SK-MEL-5 (cell line): Measurements from ENCODE around the gene PEX5L. TPM values are rescaled to one million over a fixed set of nuclear protein-coding genes. Genes with fewer than 3 reads are reported as not detected.
A peak's percentile ranks its signal among the peaks of the same experiment; 100 is the strongest.

Experiments used
- DNase-seq: peaks from one replicate; pipeline ENCODE4 v3.0.0-alpha.2; 2016; ENCODE audit warnings: low read depth, low spot score
- in situ Hi-C: cut with HindIII; loops from 2 replicates; pipeline ENCODE4 v1.10.0; 2016; ENCODE audit warnings: low sequenced_read_pairs, high pct_unique_total_duplicates, low pct_unique_long_range_greater_than_20kb
- total RNA-seq: library from RNA; depleted of rRNA; stranded (reverse); fragments of >200 nt; shearing (Covaris generic); gene quantifications from 2 replicates; pipeline ENCODE4 v1.2.3, GENCODE V29; 2014

Gene PEX5L
- total RNA-seq, 1 experiment from 2014 or later: 0.21 TPM

DNA sequence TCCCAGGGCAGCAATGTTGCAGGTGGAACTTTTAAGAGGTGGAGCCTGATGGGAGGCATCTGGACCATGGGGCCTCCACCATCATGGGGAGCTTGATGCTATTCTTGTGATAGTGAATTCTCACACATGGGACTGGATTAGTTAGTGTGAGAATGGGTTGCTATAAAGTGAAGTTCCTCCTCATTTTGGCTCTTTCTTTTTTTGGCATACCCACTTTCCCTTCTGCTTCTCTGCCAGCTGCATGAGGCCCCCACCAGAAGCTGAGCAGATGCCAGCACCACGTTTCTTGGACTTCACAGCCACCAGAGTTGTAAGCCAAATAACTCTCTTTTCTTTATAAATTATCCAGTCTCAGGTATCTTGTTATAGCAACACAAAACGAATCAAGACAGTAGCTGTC, 101.0 kb downstream of the PEX5L start:
- in situ Hi-C loops: no loop called here
- DNase-seq: no peak

DNA sequence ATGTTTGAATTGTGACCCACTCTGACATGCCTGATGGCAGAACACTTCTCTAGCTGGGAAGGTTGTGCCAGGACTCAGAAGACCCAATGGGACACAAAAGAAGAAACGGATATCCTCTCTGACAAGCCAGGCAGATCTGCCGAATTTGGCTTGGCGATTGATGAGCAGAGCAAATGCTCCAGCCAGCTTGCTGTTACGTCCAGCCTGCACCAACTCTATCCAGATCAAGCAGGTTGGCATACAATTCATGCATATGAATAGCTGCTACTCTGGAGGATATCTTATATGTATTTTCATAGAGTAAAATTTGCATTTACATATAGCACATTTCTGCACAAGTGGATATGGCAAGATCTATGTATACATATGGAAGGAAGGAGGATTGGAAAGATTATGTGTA, 102.8 kb downstream of the PEX5L start:
- DNase-seq: no peak
- in situ Hi-C loops: no loop called here

DNA sequence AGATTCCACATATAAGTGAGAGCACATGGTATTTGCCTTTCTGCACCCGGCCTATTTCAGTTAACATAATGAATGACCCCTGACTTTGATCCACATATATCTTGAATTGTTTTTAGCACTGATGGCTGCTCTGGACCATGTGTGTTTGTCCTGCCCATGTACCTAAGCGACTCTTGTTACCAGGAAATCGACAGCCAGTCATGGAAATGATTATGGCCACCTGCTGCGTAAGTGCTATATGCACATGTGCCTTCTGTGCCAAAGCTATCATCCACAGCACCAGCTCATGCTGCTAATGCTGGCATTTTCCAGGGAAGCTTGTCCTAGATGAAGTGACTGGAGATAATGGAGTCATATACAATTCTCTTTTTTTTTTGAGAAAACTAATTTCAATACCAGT, 103.7 kb downstream of the PEX5L start:
- DNase-seq: no peak
- in situ Hi-C loops: no loop called here

GRCh38 chr3:179932674-179933073, 104.1 kb downstream of the PEX5L start:
- in situ Hi-C loops: no loop called here
- no peak for DNase-seq

DNA sequence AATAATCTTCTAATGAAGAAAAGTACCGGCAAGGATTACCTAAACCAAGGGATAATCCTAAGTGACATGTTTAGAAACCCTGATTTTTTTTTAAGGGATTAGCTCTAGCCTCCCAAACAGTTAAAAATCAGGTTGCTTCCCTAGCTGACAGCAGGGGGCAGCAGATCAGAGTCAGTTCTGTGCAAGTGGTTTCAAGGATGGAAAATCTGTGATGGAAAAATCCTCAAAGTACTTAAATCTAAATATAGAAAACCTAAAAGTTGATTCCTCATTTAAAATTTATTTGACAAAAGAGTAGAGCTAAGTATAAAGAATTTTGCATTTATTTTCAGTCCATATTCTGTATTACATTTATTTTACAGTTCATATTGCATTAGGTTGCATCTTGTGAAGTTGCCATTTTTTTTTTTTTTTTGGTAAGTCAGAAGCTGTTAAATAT, 107.6 kb downstream of the PEX5L start:
- in situ Hi-C loops: no loop called here
- peak; percentile 75 for DNase-seq

GRCh38 chr3:179927191-179927590, 109.5 kb downstream of the PEX5L start:
- no peak for DNase-seq

DNA sequence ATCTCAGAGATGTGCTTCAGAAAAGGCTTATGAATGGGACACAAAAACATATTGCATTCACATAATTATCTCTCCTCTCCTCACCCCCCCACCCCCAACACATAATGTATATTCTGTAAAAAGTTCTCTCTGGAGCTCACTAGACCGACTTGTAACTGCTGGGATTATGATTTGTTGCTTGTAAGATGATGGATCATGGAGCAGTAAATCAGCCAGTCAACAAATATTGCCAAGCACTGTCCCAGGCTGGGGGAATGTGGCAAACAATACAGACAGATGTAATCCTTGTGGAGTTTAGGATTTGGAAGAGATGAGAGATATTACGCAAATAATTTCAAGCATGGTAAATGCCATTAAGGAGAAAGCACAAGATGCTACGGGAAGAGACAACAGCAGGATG, 114.8 kb downstream of the PEX5L start:
- no peak for DNase-seq
- in situ Hi-C loops: no loop called here

More at GRCh38 chr3:179927191-179927590, 109.5 kb downstream of the PEX5L start:
- in situ Hi-C loops: no loop called here

DNA sequence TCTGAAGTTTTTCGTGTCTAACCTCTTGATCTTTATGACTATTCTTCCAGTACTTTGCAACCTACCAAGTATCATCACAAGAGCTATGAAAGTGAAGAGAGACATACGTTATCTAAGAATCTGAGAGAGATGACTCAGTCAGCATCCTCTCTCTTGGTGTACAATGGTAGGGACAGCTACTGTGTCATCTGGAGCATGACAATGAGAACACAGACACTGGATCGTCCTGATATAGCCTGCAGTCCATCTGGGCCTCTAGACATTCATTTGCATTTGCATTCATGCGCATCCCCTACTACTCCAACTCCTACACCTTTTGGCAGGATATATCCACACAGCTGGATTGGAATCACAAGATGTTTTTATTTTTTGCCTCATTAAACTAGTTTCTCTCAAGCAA, 115.2 kb downstream of the PEX5L start:
- in situ Hi-C loops: no loop called here
- no peak for DNase-seq

- in situ Hi-C loops: no loop called here
- no peak for DNase-seq
Observed at GRCh38 chr3:179907784-179908482, 128.8 kb downstream of the PEX5L start.

DNA sequence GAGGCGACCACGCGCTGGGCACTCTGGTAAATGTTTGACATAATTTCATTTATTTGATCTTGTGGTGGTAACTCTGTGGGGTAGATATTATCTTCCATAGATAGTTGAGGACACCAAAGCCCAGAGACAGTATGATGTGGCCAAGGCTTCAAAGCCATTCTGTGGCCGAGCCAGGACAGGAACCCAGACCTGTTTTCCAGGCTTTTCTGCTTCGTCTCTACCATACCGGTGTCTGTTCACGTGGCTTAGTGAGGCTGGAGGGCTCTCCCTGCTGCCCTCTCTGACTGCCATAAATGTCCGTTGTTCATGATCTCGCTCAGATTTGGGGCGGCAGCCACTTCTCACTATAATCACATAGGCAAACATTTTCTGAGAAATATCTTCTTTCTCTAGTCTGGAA, 134.7 kb downstream of the PEX5L start:
- in situ Hi-C loops: no loop called here
- DNase-seq: no peak

- in situ Hi-C loops: no loop called here
- peak; percentile 79 for DNase-seq
Observed at GRCh38 chr3:179898024-179898423, 138.7 kb downstream of the PEX5L start.

DNA sequence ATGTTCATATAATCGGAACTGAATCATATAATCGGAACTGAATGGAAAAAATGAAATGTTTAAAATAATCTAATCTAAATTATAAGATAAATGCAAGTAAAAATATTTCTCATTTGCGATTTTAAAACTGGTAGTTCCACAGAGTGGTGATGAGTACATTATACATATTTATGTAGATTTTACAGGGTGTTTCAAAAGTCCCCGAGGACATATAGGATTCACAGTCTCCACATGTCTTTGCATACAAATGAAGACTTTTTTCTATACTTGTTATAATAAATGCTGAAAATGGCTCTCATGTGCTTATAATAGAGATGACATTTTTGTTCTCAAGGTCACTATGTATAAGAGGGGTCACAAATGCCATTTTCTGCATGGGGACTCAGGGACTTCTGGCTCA, 139.5 kb downstream of the PEX5L start:
- in situ Hi-C loops: no loop called here
- no peak for DNase-seq

GRCh38 chr3:179896507-179896906, 140.2 kb downstream of the PEX5L start:
- in situ Hi-C loops: no loop called here

GRCh38 chr3:179895330-179895729, 141.4 kb downstream of the PEX5L start:
- in situ Hi-C loops: no loop called here
- DNase-seq: no peak

More at GRCh38 chr3:179896507-179896906, 140.2 kb downstream of the PEX5L start:
- no peak for DNase-seq

DNA sequence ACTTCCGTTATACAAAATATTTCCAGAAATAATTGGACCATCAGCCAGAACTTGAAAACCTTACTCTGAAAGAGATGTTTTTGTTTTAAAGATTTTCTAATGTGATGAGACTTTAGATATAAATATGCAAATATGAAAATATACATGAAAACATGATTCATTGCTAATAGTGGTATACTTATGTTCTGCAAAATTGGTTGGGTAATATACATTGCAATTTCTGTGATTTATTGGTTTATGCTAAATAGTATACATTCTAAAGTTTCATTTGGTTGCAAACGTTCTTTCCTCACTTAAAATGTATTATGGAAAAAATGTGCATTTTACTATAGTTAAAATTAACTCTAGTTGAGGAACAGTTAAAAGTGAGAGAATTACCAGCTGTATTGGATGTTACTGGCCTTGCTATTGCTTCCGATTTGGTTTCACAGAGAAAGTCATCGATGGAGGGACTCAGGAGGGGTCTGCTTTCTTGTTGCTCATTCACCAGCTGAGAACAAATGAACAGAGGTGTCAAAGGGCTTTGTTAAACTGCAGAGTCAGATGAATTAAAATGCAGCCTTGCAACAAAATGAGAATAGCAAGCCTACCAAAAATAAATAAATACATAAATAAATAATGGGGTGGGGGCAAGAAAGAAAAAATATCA, 149.3 kb downstream of the PEX5L start:
- in situ Hi-C loops: no loop called here
- DNase-seq: no peak

DNA sequence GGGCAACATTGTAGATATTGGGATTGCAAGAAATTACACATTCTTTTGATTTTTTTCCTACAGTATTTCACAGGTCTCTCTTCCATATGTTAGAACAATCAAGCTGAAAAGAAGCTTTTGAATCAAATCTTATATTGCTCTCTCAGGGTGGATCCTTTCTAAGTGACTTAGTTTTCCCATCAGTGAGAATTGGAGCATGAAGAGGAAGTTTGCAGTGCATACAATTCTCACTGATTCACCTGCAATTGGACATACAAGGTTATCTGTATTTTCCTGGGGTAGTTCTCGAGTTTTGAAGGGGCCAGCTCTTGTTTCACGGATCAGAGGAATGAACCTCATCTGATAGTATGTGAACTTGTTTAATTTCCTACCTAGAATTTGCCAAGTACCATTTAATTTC, 150.8 kb downstream of the PEX5L start:
- DNase-seq: no peak

DNA sequence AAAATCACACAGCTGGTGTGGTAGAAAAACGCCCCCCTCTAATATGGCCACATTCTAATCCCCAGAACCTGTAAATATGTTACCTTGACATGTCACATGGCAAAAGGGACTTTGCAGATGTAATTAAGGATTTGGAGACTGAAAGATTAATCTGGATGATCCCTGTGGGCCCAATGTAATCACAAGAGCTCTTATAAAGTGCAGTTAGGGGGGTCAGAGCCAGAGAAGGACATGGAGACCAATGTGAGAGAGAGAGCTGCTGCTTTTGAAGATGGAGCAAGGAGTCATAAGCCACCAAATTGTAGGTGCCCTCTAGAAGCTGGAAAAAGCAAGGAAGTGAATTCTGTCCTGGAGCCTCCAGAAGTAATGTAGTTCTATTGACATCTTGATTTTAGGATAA, 152.6 kb downstream of the PEX5L start:
- in situ Hi-C loops: no loop called here
- DNase-seq: no peak

More for the DNA sequence above, 150.8 kb downstream of the PEX5L start:
- in situ Hi-C loops: no loop called here

DNA sequence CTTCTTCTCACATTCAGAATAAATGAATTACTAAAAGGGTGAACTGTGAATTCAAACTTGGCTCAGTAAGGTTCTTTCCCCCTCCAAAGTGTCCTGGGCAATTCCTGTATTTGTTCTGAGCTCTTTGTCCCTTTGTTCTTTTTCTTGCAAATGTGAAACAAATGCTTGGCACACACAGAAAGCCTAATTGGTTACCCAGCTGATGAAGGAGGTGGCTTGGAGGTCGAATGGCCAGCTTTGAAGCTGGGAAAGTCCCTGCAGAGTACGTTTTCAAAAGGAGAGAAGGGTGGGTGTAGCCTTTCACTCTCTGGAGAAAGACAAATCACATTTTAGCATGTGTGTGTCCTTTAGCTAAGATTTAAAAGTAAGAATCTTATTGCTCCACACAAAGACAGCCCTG, 154.4 kb downstream of the PEX5L start:
- in situ Hi-C loops: no loop called here
- no peak for DNase-seq

- in situ Hi-C loops: no loop called here
- DNase-seq: no peak
Observed at GRCh38 chr3:179881791-179882190, 154.9 kb downstream of the PEX5L start.
